ENCODE data around the gene SPECC1. TPM values are rescaled to one million over a fixed set of nuclear protein-coding genes. Genes with fewer than 3 reads are reported as not detected.

The SPECC1 gene
- total and polyA plus RNA-seq, 9 of the 15 experiments (the other 6 are each of a cell fraction or from before 2014, with no cell fraction given), result 2.4 to 19.6 (median 14.7) TPM

GRCh38 chr17:20174588-20175265, 165.6 kb downstream of the SPECC1 start (continued):
- TF ChIP-seq, protein P1, sequence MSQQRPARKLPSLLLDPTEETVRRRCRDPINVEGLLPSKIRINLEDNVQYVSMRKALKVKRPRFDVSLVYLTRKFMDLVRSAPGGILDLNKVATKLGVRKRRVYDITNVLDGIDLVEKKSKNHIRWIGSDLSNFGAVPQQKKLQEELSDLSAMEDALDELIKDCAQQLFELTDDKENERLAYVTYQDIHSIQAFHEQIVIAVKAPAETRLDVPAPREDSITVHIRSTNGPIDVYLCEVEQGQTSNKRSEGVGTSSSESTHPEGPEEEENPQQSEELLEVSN (IDR thresholded peaks at IDR 0.05; ENCODE audit: borderline replicate concordance in 1 of 2, extremely low read depth in 1 of 2, insufficient read depth in 1 of 2, insufficient read length in 1 of 2, low read depth in 1 of 2, low read length in 1 of 2, poor library complexity in 1 of 2, severe bottlenecking in 1 of 2), result peak in 1 of 2 experiments; percentile 61
- TF ChIP-seq NRF1 (conservative IDR thresholded peaks at IDR 0.05 in 1 of 2, IDR thresholded peaks at IDR 0.05 in 1 of 2) (no peak), ZNF592 (IDR thresholded peaks at IDR 0.05) (0 out of 2 replicates have a peak, but pooled peaks have one; percentile 20), FOSL1 (tag; conservative IDR thresholded peaks at IDR 0.05) (peak; percentile 71), SUPT5H (IDR thresholded peaks at IDR 0.05) (no peak)
